Right lobe of liver (tissue), 6 donors: ENCODE data around the gene POU4F2. TPM values are rescaled to one million over a fixed set of nuclear protein-coding genes. Genes with fewer than 3 reads are reported as not detected.

ENCODE experiments used
- ATAC-seq, 4 donors: fragments of 200-7000 bp; cut with Tn5 transposase; one replicate each; pipeline ENCODE4 v1.9.1; 2020; ENCODE audit warnings: mild to moderate bottlenecking in 4 of 4, moderate library complexity in 4 of 4
- DNase-seq, 3 donors: peaks; one replicate each; pipeline ENCODE4 v3.0.0-alpha.2; 2020
- H3K27ac ChIP-seq, 3 donors: fragments of 200-600 bp; one replicate each; pipeline ENCODE4 v1.8.0; 2022
- H3K27me3 ChIP-seq, 2 donors: fragments of 200-600 bp; one replicate each; pipeline ENCODE4 v1.8.0; 2022
- H3K36me3 ChIP-seq, 4 donors: fragments of 200-600 bp; sonication (generic) in 1 of 4; one replicate each; pipeline versions ENCODE4 v1.5.1 to v1.8.0; 2017 to 2022; ENCODE audit warnings: control low read depth in 1 of 4
- H3K4me1 ChIP-seq, 4 donors: fragments of 200-600 bp; sonication (generic) in 1 of 4; one replicate each; pipeline versions ENCODE4 v1.5.1 to v1.8.0; 2017 to 2022; ENCODE audit warnings: control low read depth in 1 of 4
- H3K4me3 ChIP-seq, 3 donors: fragments of 200-600 bp; one replicate each; pipeline ENCODE4 v1.8.0; 2022
- H3K9me3 ChIP-seq, 4 donors: fragments of 200-600 bp; sonication (generic) in 1 of 4; one replicate each; pipeline versions ENCODE4 v1.5.1 to v1.8.0; 2017 to 2022; ENCODE audit warnings: control low read depth in 1 of 4
- POLR2A ChIP-seq: fragments of 450-650 bp; IDR thresholded peaks from one replicate; pipeline ENCODE4 v1.6.1; 2017; ENCODE audit warnings: antibody characterized with exemption, mild to moderate bottlenecking
- WGBS: methylation state at CpG from one replicate; pipeline ENCODE4 v1.1.6; 2018; ENCODE audit warnings: low coverage, low lambda C conversion rate; ENCODE audit not compliant: insufficient coverage; ENCODE audit errors: missing lambda C conversion rate; 5-methylcytosine and 5-hydroxymethylcytosine counted together
- intact Hi-C, 2 donors: fragments of 100-400 bp; cut with DNase I; formaldehyde crosslinking; loops; one replicate each; pipeline versions ENCODE4 v1.11.2 to v1.14.1; 2022
- total RNA-seq, 6 experiments: library from RNA; depleted of rRNA in 2 of 6; stranded (reverse); fragments of >200 nt in 2 of 6; fragmentation: NEBNext Ultra II Directional in 3 of 6; extraction: Animal tissue kit (Norgen Biotek cat#: 25700) in 3 of 6; gene quantifications; one replicate each; pipeline versions ENCODE4 v1.1.0 to v1.2.4, GENCODE V29; 2016 to 2023
- TF ChIP-seq, protein P1 (sequence below), 4 donors: fragments of 200-600 bp in 3 of 4; fragments of 450-650 bp in 1 of 4; IDR thresholded peaks; one replicate each; pipeline versions ENCODE4 v1.5.1 to v1.8.0; 2016 to 2022; ENCODE audit warnings: antibody characterized with exemption in 4 of 4, mild to moderate bottlenecking in 2 of 4
- donor health status: DM: no; HTN: yes; CAD: no.
- donor health status: DM: no; HTN: no; CAD: no.
- donor health status: DM: no; HTN: no; CAD: no.
- donor health status: DM: no; HTN: yes; CAD: no.
- donor health status: DM: no; HTN: yes; CAD: no.

POU4F2 gene
- total RNA-seq, 6 experiments from 2014 or later, result not detected

DNA sequence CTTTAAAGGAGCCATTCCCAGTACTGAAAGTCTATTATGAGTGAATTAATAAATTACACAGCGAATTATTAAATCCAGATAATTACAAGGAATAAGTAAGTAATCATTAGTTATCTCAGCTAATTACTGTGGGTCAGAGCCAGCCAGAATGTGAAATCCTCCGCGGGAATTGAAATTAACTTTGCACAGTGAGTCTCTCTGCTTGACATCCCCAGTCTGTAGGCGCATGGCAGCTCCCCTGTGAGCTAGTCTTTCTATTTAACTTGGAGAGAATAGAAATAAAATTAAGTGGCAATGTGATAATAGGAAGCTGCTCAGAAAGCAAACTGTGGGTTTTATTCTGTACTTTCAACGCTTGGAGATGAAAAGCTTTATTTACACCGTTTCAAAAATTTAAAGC, 7.2 kb downstream of the POU4F2 start:
- H3K36me3 ChIP-seq, result no peaks in the 10 kb centered on the region
- no peak overlapping the region for H3K27ac ChIP-seq
- TF ChIP-seq, protein P1, sequence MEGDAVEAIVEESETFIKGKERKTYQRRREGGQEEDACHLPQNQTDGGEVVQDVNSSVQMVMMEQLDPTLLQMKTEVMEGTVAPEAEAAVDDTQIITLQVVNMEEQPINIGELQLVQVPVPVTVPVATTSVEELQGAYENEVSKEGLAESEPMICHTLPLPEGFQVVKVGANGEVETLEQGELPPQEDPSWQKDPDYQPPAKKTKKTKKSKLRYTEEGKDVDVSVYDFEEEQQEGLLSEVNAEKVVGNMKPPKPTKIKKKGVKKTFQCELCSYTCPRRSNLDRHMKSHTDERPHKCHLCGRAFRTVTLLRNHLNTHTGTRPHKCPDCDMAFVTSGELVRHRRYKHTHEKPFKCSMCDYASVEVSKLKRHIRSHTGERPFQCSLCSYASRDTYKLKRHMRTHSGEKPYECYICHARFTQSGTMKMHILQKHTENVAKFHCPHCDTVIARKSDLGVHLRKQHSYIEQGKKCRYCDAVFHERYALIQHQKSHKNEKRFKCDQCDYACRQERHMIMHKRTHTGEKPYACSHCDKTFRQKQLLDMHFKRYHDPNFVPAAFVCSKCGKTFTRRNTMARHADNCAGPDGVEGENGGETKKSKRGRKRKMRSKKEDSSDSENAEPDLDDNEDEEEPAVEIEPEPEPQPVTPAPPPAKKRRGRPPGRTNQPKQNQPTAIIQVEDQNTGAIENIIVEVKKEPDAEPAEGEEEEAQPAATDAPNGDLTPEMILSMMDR (IDR thresholded peaks at IDR 0.05), result no peak
- TF ChIP-seq POLR2A, result no peak
- ATAC-seq, result no peak
- WGBS, result 5% methylated on average over 6 of the region's 6 CpGs
- H3K4me3 ChIP-seq, result no peak overlapping the region
- no peak for DNase-seq
- no peaks in the 10 kb centered on the region for H3K9me3 ChIP-seq
- H3K27me3 ChIP-seq, result no peaks in the 10 kb centered on the region
- intact Hi-C loops, result no loop called here
- no peaks in the 10 kb centered on the region for H3K4me1 ChIP-seq

- TF ChIP-seq POLR2A, result no peak
- TF ChIP-seq, protein P1 (IDR thresholded peaks at IDR 0.05), result no peak
- Histone ChIP-seq H3K36me3 (no peaks in the 10 kb centered on the region), H3K27me3 (no peaks in the 10 kb centered on the region), H3K4me3 (no peak overlapping the region), H3K9me3 (no peaks in the 10 kb centered on the region), H3K27ac (no peak overlapping the region), H3K4me1 (no peaks in the 10 kb centered on the region)
- no peak for DNase-seq
- WGBS, result 9% methylated on average over 13 of the region's 13 CpGs
- intact Hi-C loops, result no loop called here
- ATAC-seq, result no peak
These were observed 8.1 kb downstream of the POU4F2 start for GRCh38 chr4:146646593-146647325.

DNA sequence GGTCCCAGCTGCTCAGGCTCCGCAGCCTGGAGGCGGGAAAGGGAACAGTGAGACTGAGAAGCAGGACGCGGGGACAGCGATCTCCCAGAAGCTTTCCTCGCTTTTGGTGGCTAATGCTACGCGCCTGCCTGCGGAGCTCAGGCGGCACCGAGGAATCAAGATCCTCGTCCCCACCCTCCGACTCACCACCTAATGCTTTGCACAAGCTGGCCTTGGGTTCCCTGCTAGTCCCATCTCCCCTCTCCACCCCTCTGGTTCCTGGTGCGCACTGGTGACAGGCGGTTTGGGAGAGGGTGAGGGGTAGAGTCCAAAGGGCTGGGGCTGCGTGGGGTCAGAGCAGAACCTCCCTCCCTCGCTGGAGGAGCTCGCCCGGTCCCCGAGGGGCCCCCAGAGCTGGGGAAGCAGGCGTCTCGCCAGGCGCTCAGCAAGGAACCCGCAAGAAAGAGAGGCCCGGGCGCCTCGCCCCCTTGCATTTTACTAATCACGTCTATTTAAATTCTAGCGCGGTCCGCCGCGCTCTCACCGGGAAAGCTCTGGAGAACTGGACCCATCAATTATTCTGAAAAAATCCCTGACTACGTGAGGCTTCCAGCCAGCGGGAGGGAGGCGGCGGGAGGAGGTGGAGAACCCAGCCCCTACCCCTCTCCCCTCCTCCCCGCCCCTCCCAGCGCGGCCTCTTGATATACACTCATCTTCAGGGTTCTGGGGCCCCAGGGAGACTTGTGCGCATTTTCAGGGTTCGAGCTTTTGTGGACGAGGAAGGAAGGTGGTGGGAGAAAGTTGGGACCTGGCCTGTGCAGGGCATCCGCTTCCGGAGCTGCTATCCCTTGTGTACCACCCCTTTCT, 9.1 kb downstream of the POU4F2 start:
- ATAC-seq (no peak), DNase-seq (no peak)
- WGBS, result 2% methylated on average over 25 of the region's 46 CpGs
- H3K4me1 ChIP-seq, result no peaks in the 10 kb centered on the region
- no peaks in the 10 kb centered on the region for H3K27me3 ChIP-seq
- intact Hi-C loops, result no loop called here
- H3K36me3 ChIP-seq, result no peaks in the 10 kb centered on the region
- H3K27ac ChIP-seq, result no peak overlapping the region
- no peak overlapping the region for H3K4me3 ChIP-seq
- H3K9me3 ChIP-seq, result no peaks in the 10 kb centered on the region
- TF ChIP-seq, protein P1 (IDR thresholded peaks at IDR 0.05), result no peak
- TF ChIP-seq POLR2A, result no peak

DNA sequence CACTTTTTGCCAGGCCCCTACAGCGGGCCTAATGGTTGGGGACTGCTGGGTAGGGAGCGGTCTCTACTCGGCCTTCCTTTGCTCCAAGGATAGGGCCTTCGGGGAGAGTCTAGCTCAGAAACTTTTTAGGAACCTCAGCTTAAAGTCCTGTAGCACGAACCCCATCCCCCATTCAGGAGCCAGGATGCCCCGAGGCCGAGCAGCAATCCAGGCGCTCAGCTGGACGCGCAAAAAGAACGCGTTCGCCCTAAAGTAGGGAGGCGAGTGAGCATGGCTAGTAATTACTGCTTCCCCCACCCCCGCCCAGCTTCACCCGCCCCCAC, 9.7 kb downstream of the POU4F2 start:
- 5% methylated on average over 6 of the region's 16 CpGs for WGBS
- no peak overlapping the region for H3K27ac ChIP-seq
- TF ChIP-seq, protein P1 (IDR thresholded peaks at IDR 0.05), result no peak
- TF ChIP-seq POLR2A, result no peak
- H3K9me3 ChIP-seq, result no peaks in the 10 kb centered on the region
- ATAC-seq, result no peak
- H3K27me3 ChIP-seq, result no peaks in the 10 kb centered on the region
- intact Hi-C loops, result no loop called here
- H3K4me1 ChIP-seq, result no peaks in the 10 kb centered on the region
- no peak for DNase-seq
- no peaks in the 10 kb centered on the region for H3K36me3 ChIP-seq
- no peak overlapping the region for H3K4me3 ChIP-seq
